Subcutaneous adipose tissue (tissue), 4 donors: ENCODE data around the gene LIPF. TPM values are rescaled to one million over a fixed set of nuclear protein-coding genes. Genes with fewer than 3 reads are reported as not detected.

Source experiments
- total RNA-seq, 4 donors: library from RNA; depleted of rRNA; stranded (reverse); fragments of >200 nt; gene quantifications; one replicate each; pipeline ENCODE4 v1.1.0, GENCODE V29; 2016
- TF ChIP-seq, protein P1 (sequence below): fragments of 450-650 bp; IDR thresholded peaks from one replicate; pipeline ENCODE4 v1.5.1; 2016; ENCODE audit warnings: low read depth, mild to moderate bottlenecking, control low read depth, antibody characterized with exemption, moderate library complexity

The LIPF gene
- total RNA-seq, 4 donors from 2014 or later, result 0.34 to 0.75 TPM; not detected in 2

DNA sequence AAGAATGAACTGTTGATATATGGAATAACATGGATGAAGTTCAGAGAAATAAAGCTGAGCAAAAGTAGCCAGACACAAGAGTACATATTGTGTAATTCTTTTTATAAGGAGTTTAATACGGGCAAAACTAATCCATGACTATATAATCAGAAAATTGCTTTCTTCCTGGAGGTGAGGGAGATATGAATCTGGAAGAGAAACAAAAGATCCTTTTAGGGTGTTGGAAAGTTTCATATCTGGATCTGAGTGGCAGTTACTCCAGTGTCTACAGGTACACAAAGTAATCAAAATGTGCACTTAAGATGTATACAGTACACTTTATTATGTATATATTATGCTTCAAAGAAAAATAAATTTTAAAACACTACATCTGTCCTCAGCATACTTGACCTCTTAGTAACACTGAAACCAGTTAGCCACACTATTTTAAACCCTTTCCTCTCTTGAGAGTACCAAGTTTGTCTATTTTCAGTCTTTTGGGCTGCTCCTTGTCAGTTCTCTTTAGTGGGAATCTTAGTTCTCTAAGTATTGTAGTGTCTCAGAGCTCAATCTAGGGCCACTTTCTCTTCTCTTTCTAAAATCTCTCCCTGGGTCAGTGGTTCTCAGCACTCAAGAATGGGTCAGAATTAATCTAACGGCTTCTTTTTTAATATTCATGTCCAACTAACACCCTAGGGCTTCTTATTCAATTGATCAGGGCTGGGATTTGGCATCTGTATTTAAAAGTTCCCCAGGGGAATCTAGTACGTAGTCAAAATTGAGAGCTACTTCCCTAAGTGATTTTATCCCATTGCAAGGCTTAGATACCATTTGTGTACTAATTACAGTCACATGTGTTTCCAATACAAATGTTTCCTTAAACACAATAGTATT is 4.3 kb upstream of the LIPF start:
- TF ChIP-seq, protein P1, sequence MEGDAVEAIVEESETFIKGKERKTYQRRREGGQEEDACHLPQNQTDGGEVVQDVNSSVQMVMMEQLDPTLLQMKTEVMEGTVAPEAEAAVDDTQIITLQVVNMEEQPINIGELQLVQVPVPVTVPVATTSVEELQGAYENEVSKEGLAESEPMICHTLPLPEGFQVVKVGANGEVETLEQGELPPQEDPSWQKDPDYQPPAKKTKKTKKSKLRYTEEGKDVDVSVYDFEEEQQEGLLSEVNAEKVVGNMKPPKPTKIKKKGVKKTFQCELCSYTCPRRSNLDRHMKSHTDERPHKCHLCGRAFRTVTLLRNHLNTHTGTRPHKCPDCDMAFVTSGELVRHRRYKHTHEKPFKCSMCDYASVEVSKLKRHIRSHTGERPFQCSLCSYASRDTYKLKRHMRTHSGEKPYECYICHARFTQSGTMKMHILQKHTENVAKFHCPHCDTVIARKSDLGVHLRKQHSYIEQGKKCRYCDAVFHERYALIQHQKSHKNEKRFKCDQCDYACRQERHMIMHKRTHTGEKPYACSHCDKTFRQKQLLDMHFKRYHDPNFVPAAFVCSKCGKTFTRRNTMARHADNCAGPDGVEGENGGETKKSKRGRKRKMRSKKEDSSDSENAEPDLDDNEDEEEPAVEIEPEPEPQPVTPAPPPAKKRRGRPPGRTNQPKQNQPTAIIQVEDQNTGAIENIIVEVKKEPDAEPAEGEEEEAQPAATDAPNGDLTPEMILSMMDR, result no peak

DNA sequence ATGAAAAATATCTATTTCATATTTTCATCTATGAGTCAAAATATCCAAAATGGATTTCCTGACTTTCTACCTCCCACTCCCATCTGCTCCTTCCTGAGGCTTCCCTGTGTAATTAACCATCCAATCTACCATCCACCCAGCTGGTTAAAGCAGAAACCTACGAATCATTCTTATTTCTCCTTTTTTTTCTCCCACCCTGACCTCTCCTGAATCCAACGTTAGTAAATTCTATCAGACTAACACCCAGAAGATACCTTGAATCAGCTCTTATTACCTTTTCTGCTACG is 3.7 kb upstream of the LIPF start:
- TF ChIP-seq, protein P1, result no peak

DNA sequence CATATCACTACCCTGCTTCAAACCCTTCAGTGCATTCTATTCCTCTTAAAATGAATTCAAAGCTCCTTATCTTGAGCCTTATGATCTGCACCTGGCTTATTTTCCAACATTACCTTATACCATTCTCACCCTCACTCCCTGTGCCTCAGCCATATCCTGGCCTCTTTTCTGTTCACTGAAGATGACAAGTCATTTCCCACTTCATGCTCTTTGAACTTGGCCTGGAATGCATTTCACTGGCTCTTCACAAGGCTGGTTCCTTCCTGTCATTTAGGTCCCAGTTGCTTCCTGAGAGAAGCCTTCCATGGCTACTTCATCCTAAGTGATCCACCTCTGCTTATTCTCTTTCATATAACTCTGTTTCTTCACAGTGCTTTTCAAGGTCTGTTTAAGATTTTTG is 3.2 kb upstream of the LIPF start:
- TF ChIP-seq, protein P1, result no peak

DNA sequence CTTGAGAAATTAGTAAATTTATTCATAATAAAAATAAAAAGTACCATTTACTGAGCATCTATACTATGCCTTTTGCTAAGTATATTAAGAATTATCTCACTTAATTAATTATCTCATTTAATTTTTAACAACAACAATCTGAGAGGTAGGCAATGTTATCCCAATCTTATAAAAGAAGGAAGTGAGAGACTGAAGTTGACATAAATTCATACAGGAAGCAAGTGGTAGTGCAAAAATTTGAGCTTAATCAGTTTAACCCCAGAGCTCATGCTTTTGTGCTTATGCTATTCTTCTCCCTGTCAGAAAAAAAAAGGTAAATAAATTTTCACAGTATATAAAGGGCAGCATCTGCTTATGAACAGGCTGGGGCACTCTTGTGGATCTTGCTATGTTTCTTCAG is 2.7 kb upstream of the LIPF start:
- TF ChIP-seq, protein P1, result no peak

DNA sequence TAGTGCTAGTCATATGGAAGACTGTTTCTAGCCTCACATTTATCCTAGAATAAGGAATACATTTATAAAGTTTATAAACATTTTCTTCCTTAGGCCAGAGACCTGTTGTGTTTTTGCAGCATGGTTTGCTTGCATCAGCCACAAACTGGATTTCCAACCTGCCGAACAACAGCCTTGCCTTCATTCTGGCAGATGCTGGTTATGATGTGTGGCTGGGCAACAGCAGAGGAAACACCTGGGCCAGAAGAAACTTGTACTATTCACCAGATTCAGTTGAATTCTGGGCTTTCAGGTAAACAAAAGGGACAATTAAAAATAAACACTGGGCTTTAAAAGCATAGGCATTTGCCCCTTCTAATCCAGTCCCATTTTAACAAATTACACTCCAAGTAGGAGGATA is 4.2 kb downstream of the LIPF start:
- TF ChIP-seq, protein P1, result no peak

DNA sequence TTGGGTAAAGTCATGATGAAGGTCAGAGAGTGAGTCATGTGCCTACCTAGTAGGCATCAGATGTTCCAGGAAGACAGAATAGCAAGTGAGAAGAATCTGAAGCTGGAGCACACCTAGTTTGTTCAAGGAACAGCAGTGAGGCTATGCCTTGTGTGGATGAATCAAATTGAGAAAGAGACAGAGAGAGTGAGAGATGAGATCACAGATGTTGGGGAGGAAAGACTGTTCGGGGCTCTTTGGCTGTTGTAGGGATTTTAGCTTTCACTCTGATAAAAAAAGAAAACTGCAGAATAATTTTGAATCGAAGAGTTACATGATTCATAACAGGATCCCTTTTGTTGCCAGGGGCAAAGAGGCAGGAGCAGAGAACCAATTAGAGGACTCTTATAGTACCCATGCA is 6.3 kb downstream of the LIPF start:
- TF ChIP-seq, protein P1, result no peak

DNA sequence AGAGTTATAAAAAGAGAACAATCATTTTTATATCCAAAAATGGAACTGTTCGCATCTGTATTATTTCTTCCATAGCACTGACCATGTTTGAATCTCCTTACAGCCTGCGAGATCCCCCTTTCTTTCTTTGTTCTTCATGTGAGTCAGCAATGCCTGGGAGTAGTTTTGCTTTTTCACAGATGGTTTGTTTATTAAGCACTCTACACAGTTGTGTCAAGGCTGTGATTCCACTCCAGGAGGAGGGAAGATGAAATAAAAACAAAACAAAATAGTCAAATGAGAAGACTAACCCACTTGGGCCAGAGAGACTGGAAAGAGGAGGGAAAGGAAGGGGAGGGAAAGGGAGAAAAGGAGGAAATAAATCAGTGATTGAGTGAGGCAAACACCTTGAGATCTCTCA is 7.8 kb downstream of the LIPF start:
- TF ChIP-seq, protein P1, result no peak
